HG02938 (cell line): ENCODE measurements around the gene IL2RG.

Experiments used
- ATAC-seq: cut with Tn5 transposase; IDR thresholded peaks from one replicate; pipeline ENCODE4 v1.9.1; 2021; ENCODE audit warnings: mild to moderate bottlenecking, moderate library complexity; ENCODE audit not compliant: unreplicated experiment

IL2RG gene

GRCh38 chrX:71081330-71082123 is 29.9 kb downstream of the IL2RG start:
- no peak for ATAC-seq

DNA sequence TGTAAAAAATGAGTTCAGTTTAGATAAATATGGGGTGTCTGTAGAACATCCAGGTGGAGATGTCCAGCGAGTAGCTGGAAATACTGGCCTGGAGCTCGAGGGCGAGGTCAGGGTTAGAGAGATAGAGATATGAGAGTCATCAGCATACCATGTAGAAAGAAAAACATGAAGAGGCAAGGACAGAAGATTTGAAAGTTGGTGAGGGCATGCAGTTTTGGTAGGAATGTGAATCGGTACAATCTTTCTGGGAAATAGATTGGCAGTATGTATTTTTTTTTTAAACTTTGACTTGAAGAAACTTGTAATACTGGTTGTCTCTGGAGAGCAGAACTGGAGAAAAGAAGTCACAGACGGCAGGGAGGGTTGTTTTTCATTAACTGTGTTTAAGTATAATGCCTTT is 40.8 kb downstream of the IL2RG start:
- ATAC-seq, result no peak

- ATAC-seq, result peak; percentile 95
Observed at GRCh38 chrX:71068044-71068918, 43.1 kb downstream of the IL2RG start, which contains the start of gene SNX12. SNX12 (minus strand) TSS chrX:71068334; CDS start chrX:71068306, 28 bp downstream.

DNA sequence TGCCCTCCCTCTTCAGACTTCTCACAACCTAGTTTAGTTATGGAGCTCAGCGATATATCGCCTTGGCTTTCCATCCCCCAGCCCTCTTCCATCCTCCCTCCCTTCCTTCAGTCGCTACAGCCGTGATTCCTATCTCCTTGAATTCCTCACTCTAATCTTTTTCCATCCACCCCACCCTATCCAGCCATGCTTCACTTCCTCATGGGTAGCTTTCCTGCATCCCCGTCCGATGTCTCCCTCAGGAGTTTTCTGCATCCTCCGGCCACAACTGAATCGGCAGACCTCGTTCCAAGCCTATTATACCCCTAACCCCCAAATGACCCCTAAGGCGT is 43.7 kb downstream of the IL2RG start:
- ATAC-seq, result no peak

DNA sequence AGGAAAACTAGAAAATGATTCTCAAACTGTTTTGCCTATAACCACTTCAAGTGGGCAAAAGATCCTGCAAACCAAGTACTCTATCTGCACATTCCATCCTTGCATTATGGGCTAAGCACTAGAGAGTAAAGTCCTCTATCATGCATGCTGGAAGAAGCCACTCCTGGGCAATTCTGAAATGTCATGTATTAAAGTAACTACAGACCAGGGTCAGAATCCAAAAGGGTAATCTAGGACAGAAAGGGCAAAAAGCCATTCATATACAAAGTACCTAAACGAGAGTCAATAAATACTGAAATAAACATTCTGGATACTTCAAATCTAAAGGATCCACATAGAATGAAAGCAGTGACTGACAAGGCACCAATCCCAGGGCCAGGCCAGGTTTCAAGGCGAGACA is 44.3 kb downstream of the IL2RG start:
- no peak for ATAC-seq

GRCh38 chrX:71060127-71060526 is 51.2 kb downstream of the IL2RG start:
- ATAC-seq, result no peak

DNA sequence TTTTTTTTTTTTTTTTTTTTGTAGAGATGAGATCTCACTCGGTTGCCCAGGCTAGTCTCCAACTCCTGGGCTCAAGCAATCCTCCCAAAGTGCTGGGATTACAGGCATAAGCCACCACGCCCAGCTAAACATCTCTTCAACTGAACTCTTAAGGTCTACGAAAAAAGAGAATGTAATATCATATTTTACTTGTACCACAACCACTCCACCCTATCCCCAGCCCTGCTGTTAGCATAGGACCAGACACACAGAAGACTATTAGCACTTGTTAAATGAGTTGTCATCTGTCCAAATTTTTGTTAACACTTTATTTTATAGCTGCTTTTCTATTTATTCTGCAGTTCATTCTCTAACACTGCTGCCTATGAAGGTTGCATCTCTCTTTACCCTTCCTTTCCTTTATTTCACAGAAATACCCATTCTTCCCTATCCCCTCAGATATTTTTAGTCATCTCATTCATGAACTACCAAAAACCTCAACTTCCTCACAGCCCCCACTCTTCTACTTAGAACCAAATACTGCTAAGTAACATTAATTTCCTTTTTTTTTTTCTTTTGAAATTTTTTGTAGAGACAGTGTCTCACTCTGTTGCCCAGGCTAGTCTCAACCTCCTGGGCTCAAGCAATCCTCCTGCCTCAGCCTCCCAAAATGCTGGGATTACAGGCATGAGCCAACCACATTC is 53.4 kb downstream of the IL2RG start:
- ATAC-seq, result no peak
